GM18951 (cell line): ENCODE results near the gene PHKG1.
A peak's percentile ranks its signal among the peaks of the same experiment; 100 is the strongest.
"Not testable (repeated sequence)": the region's sequence is repeated elsewhere in the genome, so short reads cannot be mapped to it uniquely, and the experiment has no call there.

ENCODE experiments used
- POLR2A ChIP-seq: IDR thresholded peaks from 4 replicates; pipeline ENCODE4 v1.6.1; 2011; ENCODE audit warnings: mild to moderate bottlenecking; ENCODE audit not compliant: insufficient read length, insufficient read depth; ENCODE audit errors: extremely low read depth
- in situ Hi-C: fragments of 300-500 bp; cut with MboI; formaldehyde crosslinking; loops from one replicate; pipeline ENCODE4 v1.12.0; 2022; ENCODE audit warnings: low sequenced_read_pairs, mixed read lengths, inconsistent platforms; ENCODE audit not compliant: unreplicated experiment

PHKG1 gene

DNA sequence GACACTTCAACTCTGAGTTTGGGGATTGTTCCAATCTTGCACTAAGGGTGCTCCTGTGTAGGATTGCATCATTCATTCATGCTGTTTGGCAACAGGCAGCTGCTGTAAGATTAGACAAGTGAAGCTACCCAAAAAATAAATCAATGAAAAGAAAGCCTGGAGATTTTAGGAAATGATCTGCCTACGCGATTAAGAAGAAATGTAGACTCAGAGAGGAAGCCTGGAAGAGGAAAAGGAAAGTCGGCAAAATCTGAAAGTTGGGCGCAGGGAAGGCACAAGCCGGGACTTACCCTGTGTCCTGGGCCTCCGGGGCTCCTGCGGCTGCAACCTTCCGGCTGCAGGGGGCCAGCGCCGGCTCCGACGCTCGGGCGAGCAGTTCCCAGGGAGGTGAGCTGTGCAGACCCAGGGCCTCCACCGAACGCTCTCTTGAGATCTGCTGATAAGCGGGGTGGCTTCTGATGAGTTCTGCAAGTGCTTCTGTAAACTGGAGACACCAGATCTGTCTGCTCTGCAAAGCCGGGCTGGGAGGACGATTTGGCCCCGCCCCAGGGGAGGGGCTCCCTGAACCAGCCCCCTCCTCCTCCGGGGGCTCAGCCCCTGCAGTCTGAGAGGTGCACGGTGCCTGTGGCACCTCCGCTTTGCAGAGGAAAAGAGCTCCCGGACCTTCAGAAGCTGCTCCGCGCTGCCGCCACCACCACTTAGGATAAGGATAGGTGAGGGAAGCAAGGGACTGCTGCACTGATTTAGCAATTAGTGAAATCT is 58.9 kb downstream of the PHKG1 start:
- in situ Hi-C loops, result no loop called here

DNA sequence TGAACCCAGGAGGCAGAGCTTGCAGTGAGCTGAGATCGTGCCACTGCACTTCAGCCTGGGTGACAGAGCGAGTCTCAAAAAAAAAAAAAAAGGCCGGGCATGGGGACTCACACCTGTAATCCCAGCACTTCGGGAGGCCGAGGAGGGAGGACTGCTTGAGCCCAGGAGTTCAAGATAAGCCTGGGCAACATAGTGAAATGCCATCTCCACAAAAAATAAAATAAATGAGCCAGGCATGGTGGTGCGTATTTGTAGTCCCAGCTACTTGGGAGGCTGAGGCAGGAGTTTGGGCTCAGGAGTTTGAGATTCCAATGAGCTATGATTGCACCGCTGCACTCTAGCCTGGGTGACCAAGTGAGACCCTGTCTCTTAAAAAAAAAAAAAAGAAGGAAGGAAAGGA is 60.2 kb downstream of the PHKG1 start:
- in situ Hi-C loops, result not testable (repeated sequence)

More for the DNA sequence above, 58.9 kb downstream of the PHKG1 start:
- peak; percentile 66 for TF ChIP-seq POLR2A

DNA sequence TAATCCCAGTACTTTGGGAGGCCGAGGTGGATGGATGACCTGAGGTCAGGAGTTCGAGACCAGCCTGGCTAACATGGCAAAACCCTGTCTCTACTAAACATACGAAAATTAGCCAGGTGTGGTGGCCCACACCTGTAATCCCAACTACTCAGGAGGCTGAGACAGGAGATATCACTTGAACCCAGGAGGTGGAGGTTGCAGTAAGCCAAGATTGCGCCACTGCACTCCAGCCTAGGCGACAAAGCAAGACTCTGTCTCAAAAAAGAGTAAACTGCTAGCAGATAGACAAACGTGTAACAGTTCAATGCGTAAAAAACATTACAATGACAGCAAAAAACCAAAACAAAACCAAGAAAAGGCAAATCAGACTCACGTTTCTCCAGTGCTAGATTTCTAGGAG is 61.2 kb downstream of the PHKG1 start:
- in situ Hi-C loops, result not testable (repeated sequence)

DNA sequence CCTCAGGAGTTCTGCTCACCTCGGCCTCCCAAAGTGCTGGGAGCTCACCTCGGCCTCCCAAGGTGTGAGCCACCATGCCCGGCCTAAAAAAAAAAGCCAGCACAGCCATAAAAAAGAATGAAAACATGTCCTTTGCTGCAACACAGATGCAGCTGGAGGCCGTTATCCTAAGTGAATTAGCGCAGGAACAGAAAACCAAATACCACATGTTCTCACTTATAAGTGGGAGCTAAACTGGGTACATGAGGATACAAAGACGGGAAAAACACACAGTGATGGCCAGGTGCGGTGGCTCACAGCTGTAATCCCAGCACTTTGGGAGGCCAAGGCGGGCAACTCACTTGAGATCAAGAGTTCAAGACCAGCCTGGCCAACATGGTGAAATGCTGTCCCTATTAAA is 62.4 kb downstream of the PHKG1 start:
- in situ Hi-C loops, result no loop called here
- TF ChIP-seq POLR2A, result no peak
